Nephron (organoid): Measurements from ENCODE around the gene ABCG1.

Experiments
- H3K27ac Mint-ChIP-seq, 3 experiments: 2 replicates each; pipeline ENCODE4 v1.8.0; 2020; ENCODE audit warnings: mixed read lengths in 3 of 3, mild to moderate bottlenecking in 2 of 3, moderate library complexity in 1 of 3
- H3K27me3 Mint-ChIP-seq: 2 replicates; pipeline ENCODE4 v1.8.0; 2021; ENCODE audit warnings: low read depth, mild to moderate bottlenecking, moderate library complexity, mixed read lengths
- H3K36me3 Mint-ChIP-seq: 2 replicates; pipeline ENCODE4 v1.8.0; 2020; ENCODE audit warnings: low read depth, mixed read lengths
- H3K4me1 Mint-ChIP-seq: 2 replicates; pipeline ENCODE4 v1.8.0; 2020; ENCODE audit warnings: mixed read lengths
- H3K4me3 Mint-ChIP-seq, 3 experiments: 2 replicates each; pipeline ENCODE4 v1.8.0; 2020; ENCODE audit warnings: mild to moderate bottlenecking in 3 of 3, mixed read lengths in 3 of 3, moderate library complexity in 2 of 3
- H3K9me3 Mint-ChIP-seq: 2 replicates; pipeline ENCODE4 v1.8.0; 2020; ENCODE audit warnings: mixed read lengths
- TF ChIP-seq, protein P1 (sequence below), 3 experiments: fragments of 200-600 bp; sonication (generic); IDR thresholded peaks; one replicate each; pipeline ENCODE4 v1.5.0; 2021; ENCODE audit warnings: antibody characterized with exemption in 3 of 3; ENCODE audit not compliant: unreplicated experiment in 3 of 3

ABCG1 gene

DNA sequence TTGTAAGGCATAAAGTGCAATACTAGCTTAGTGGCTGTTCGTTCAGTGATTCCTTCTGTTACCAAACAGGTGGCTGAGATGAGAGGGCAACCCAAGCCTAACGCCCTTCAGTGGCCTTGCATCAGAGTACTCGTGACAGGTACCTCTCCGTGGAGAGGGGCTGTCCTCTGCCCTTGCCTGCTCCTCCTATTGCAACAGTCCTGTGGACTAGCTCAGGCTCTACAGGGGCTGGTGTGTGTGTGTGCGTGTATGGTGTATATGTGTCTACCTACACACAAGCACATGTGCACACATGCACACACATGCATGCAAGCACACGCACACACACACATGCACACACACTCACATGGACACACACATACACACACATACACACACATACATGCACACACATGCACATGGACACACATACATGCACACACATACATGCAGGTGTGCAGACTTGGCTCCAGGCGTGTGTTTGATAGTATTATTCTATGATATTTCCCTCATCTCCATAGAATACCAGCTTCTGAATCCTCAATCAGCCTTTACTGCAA is 81.2 kb downstream of the ABCG1 start:
- Mint-ChIP-seq H3K36me3 (no peaks in the 10 kb centered on the region), H3K9me3 (no peaks in the 10 kb centered on the region), H3K27me3 (peaks cover 16% of the 10 kb centered on the region), H3K4me1 (peaks cover 5% of the 10 kb centered on the region), H3K4me3 (no peak overlapping the region), H3K27ac (no peak overlapping the region)
- TF ChIP-seq, protein P1, sequence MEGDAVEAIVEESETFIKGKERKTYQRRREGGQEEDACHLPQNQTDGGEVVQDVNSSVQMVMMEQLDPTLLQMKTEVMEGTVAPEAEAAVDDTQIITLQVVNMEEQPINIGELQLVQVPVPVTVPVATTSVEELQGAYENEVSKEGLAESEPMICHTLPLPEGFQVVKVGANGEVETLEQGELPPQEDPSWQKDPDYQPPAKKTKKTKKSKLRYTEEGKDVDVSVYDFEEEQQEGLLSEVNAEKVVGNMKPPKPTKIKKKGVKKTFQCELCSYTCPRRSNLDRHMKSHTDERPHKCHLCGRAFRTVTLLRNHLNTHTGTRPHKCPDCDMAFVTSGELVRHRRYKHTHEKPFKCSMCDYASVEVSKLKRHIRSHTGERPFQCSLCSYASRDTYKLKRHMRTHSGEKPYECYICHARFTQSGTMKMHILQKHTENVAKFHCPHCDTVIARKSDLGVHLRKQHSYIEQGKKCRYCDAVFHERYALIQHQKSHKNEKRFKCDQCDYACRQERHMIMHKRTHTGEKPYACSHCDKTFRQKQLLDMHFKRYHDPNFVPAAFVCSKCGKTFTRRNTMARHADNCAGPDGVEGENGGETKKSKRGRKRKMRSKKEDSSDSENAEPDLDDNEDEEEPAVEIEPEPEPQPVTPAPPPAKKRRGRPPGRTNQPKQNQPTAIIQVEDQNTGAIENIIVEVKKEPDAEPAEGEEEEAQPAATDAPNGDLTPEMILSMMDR (IDR thresholded peaks at IDR 0.05; ENCODE audit: unreplicated experiment in 3 of 3) = no peak

DNA sequence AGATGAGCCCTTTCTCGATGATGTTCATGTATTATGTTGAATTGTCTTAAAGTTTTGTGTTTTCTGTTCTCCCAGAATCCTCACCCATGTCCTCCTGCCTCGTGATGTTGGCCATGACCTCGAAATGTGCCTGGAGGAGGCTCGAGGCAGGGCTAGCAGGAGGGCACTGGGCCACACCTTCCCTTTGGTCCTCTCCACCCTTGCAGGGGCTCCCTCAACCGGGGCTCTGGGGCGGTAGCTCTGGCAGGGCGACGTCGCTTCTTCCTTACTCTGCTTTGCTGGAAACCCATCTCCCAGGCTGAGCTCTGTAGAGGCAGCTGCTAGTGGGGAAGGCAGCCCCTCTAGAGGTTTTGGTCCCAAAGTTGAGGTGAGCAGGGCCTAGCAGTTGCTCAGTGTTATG is 82.0 kb downstream of the ABCG1 start:
- Mint-ChIP-seq H3K9me3 (no peaks in the 10 kb centered on the region), H3K36me3 (no peaks in the 10 kb centered on the region), H3K27me3 (peaks cover 20% of the 10 kb centered on the region), H3K27ac (no peak overlapping the region), H3K4me3 (no peak overlapping the region), H3K4me1 (no peaks in the 10 kb centered on the region)
- TF ChIP-seq, protein P1 (IDR thresholded peaks at IDR 0.05; ENCODE audit: unreplicated experiment in 3 of 3) = no peak

DNA sequence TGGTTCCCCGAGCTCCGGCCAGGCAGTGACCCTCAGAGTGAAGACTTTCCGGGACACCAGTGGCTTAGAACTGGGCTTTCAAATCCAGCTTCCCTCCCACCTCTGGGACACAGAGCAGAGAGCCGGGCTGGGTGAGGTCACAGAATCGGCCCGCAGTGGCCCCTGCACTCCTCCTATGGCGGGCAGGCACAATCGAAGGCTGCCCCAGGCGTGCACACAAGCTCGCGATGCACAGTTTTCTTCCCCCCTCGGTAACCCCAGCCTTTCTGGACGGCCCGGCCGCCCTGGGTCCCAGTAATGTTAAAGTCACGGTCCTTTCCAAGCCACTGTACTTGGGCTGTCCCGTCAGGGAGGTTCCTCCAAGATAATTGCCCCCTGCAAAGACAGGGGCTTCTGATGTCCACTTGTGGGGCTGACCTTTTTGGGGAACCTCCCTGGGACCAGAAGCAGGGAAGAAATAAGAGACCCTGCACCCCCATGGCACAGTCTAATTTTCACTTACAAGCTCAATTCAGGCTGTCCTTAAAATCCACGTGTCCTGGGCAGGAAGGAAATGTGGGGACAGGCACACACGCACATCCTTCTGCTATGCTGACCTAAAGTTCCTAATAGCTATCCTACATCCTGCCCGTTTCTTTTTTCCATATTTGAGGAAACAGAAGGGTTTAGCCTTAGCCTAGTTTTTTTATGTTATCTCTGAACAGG is 82.6 kb downstream of the ABCG1 start:
- TF ChIP-seq, protein P1 (IDR thresholded peaks at IDR 0.05; ENCODE audit: unreplicated experiment in 3 of 3) = no peak
- Mint-ChIP-seq H3K9me3 (no peaks in the 10 kb centered on the region), H3K27ac (no peak overlapping the region), H3K27me3 (peaks cover 24% of the 10 kb centered on the region), H3K4me3 (no peak overlapping the region), H3K36me3 (no peaks in the 10 kb centered on the region), H3K4me1 (no peaks in the 10 kb centered on the region)

DNA sequence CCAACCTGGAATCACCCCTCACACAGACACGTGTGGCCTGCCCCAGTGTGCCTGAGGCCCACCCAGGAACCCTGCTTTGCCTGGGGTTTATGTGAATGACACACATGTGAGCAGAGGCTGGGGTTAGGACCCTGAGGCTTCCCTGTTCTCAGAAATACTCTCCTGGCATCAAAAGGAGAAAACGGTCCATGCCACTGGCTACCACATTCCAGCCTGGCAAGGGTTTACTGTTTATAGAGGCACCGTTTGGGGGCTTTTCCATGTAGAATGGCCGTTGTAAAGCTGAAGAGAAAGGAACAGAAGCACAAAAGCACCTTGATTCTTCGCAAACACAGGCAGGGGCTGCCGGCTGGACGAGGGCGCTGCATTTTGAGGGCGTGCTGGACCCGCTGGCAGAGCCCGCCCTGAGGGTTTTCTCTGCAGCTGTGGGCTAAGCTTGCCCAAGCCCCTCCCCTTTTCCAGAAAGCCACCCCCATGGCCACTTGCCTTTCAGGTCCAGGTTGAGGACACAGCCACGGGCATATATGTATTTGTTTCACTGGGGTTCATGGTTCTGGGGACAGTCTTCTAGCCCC is 83.2 kb downstream of the ABCG1 start:
- Mint-ChIP-seq H3K27me3 (peaks cover 22% of the 10 kb centered on the region), H3K27ac (no peak overlapping the region), H3K4me1 (no peaks in the 10 kb centered on the region), H3K4me3 (no peak overlapping the region), H3K9me3 (no peaks in the 10 kb centered on the region), H3K36me3 (no peaks in the 10 kb centered on the region)
- TF ChIP-seq, protein P1 (IDR thresholded peaks at IDR 0.05; ENCODE audit: unreplicated experiment in 3 of 3) = no peak

DNA sequence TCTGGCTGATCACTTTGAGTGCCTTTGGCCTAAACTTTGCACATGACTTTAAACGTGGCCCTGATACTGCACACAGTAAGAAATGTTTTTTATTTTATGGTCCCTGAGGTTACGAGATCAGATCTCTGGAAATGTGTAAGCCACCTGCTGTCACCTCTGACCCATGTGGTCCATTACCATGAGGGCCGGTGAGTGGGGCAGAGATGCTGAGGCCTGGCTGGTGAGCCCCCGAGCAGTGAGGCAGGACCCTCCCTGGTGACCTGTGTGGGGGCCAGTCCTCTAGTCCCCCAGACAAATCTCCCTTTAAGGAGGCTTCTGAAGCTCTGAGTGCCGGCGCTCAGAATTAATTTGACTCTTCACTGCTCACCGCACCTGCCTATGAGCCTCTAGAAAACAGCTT is 83.9 kb downstream of the ABCG1 start:
- no peaks in the 10 kb centered on the region for H3K4me1 Mint-ChIP-seq
- no peak overlapping the region for H3K27ac Mint-ChIP-seq
- no peak overlapping the region for H3K4me3 Mint-ChIP-seq
- no peaks in the 10 kb centered on the region for H3K36me3 Mint-ChIP-seq
- peaks cover 20% of the 10 kb centered on the region for H3K27me3 Mint-ChIP-seq
- H3K9me3 Mint-ChIP-seq = no peaks in the 10 kb centered on the region
- TF ChIP-seq, protein P1 (IDR thresholded peaks at IDR 0.05; ENCODE audit: unreplicated experiment in 3 of 3) = no peak

DNA sequence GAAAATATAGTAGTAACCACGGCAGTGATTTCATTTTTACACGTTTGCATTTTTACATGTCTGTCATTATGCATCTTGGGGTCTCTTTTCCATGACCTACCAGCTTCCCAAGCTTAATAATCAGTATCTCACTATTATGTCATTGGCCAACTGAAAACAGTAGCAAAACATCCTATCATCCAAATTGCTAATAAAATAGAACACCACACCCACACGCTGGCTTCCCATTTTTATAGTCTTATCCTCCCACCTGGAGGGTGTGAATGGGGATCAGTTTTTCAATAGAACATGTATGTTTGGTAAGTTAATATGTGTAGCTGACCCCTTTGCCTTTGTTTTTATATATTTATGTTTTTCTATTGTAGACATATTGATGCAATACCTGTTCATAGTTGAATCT is 84.5 kb downstream of the ABCG1 start:
- Mint-ChIP-seq H3K27ac (no peak overlapping the region), H3K4me3 (no peak overlapping the region), H3K36me3 (no peaks in the 10 kb centered on the region), H3K27me3 (peaks cover 20% of the 10 kb centered on the region), H3K9me3 (no peaks in the 10 kb centered on the region), H3K4me1 (peaks cover 1% of the 10 kb centered on the region)
- TF ChIP-seq, protein P1 (IDR thresholded peaks at IDR 0.05; ENCODE audit: unreplicated experiment in 3 of 3) = no peak
